ENCODE data around the gene IKBKE.

Gene IKBKE

DNA sequence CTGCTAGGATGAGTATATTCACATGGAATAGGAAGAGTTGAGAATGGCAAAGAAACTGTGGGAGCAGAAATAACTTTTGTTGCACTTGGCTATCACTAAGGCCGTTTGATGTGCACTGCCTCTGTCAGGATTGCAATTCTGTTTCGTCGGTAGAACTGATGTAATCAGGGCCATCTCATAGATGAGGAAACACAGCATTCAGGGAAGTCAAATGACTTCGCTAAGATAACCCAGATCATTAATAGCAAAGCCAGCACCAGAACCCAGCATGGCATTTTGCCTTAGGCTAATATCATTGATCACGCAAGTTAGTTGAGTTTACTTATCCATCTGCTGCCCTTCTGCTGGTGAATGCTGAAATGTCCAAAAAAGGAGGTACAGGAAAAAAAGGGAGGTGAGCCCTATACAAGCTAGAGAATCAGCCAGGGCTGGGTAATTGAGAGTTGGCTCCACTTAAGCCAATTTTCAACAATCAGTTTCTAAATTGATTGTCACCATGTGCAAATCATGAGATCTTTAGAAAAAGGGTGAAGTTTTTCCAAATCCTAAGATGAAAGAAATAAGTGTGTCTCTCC is 44.6 kb downstream of the IKBKE start:
- no peak for DNase-seq

DNA sequence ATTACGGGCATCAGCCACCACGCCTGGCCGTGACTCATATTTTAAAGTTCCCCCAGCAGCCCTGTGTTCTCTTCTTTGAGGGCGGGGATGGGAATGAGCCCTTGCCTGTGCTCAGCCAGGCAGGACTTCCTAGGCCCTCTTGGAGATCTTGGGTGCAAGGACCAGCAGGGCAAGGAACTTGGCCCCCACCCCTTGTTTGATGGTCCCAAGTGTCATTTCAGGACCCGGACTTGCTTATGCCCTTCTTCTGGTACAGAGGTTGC is 46.4 kb downstream of the IKBKE start:
- DNase-seq, result no peak

DNA sequence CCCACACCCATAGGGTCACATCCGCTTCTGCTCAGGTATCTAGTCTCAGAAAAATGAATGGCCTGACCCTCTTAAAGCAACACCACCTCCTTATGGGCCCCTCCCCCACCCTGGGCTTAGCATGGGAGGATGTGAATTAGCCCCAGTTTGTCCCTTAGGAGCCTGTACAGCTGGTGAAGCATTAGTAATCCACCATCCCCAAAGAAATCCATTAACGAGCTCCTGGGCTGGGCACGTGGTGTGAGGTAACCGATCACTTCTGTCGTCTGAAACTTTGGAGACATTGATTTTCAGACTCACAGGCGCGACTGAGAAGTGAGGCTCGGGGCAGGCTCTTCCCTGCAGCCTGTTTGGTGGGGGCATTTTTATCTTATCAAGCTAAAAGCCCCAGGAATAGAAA is 47.5 kb downstream of the IKBKE start:
- DNase-seq, result no peak

DNA sequence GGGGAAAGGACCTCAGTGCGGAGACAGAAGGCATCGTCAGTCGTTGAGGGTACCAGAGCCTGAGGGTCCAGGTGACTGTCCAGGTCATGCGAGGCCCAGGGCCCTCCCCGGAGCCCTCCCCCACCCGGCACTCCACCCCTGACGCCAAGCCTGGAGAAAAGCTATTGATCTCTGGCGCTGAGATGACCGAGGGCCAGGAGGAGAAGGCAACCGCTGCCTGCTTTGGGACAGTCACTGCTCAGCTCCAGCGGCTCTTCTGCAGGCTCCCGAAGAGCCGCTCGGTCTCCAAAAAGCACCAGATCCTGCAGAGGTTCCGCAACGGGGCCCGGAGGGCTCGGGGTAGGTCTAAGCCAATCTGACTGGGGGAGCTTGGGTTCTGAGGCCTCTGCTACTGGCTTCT is 47.9 kb downstream of the IKBKE start:
- no peak for DNase-seq

DNA sequence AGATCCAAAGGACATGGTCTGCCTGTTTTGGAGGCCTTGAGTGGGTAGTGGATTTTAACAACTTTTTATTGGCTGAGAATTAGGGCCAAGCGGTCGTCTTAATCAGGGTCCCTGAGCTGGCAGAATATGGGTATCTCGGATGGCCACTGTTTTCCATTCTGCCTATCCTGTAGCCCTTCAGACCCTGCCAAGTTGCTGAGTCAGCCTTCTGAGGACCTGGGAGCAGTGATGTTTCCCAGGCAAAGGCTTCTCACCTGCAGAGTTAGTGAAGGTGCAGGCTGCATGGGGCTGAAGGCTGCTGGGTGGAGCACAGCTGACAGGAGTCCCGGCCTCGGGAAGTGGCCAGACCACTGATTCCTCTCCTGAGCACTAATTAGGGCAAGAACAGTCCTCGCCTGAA is 48.5 kb downstream of the IKBKE start:
- no peak for DNase-seq

DNA sequence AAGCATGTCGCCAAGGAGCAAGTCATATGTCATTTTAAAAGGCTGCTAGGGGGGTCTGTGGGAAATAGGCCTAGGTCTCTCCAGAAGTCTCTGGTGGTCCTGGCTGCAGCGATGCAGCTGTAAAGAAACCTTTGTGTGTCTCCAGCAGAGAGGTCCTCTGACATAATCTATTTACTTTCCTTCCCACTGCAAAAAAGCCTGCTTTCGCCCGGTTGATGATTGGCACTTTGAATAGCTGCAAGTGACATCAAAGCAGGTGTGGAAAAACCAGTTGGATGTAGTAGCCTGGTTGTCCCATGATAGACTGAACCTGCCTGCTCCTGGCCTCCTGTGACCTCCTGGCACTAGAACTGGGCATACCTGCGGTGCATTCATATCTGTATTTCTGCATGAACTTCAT is 50.9 kb downstream of the IKBKE start:
- no peak for DNase-seq

DNA sequence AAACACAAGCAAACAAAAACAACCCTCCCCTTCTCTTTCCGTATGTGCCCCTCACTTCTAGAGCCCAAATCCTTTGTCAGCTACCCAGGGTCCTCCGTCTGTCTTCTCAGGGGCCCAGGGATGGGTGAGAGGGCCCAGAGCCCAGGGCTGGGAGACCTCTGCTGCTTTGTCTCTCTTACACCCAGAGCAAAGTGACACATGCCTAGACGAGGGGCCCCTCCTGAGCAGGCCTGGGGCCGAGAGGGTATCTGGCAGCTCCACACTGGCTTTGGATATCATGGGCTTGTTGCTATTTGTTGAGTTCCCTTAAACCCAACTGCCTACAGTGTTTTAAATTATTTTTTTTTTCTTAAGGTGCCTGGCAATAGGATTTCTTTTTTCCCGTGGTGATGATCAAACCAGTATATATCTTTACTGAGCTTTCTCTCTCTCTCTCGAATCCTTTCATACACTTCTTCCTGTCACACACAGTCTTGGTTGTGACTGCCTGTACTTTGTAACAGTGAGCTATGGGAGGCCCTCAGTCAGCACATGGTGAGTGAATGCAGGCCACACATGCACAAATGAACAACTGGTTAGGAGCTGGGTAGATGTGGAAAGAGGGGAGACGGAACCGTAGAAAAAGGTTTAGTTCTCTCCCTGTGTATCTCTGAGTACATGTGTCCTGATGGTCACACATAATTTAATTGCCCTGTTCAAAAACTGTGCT is 51.6 kb downstream of the IKBKE start:
- no peak for DNase-seq

DNA sequence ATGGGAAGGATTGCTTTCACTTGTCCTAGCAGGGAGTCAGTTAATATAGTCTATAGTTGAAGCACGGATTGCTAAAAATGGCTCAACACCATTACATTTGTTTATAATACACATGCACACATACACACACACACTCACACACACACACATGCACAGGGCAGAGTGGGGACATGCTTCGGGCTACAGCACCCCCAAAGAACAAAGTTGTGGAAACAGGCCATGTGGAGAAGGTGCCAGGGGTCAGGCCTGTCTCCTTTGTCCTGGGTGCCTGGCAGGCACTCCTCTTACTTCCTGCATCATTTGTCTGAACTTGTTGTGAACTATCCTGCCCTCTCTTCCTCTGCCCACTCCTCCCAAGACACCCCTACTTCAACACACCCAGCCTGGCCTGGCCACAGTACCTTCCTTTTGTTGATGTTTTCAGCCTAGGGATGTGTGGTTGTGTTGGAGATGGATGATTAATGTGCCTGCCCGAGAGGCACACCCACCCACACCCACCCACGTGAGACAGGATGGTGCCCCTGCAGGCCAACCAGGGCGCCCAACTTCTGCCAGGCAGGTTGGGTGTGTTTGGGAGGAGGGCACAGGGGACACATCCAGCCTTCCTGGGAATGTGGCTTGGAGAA is 54.6 kb downstream of the IKBKE start:
- DNase-seq, result no peak

DNA sequence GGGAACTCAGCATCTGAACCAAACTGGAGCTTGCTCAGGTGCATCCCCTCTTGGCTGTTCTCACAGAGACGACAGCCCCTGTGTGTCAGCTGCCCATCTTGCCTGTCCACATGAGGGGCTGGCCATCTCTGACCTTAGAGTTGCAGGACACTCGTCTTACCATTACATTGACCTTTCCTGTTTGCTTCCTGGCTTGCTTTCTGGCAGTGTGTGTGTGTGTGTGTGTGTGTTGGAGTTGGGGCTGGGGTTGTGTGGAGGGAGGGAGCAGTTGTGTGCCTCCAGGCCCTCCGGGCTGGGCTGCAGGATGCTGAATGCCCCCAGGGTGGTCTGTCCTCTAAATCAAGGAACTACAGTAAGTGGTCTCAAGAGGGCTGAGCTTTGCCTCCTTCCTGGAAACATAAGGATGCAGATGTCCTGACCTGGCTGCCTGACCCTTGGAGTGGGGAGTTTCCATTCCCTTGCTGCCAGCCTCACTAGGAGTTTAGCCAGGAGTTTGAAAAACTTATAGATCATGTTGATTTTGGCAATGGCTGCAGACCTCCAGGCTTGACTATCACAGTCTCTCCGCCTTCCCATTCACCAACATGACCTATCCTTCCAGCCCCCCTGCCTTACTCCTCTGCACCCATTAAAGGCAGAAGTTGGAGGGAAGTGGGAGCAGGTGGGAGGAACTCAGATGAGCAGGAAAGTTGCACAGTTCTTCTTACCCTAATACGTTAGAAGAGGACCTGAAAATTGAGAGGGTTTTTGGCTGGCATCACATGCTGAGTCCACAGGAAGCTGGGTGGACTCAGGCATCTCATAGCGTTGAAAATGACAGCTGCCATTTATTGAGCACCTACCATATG is 56.0 kb downstream of the IKBKE start:
- DNase-seq, result no peak

DNA sequence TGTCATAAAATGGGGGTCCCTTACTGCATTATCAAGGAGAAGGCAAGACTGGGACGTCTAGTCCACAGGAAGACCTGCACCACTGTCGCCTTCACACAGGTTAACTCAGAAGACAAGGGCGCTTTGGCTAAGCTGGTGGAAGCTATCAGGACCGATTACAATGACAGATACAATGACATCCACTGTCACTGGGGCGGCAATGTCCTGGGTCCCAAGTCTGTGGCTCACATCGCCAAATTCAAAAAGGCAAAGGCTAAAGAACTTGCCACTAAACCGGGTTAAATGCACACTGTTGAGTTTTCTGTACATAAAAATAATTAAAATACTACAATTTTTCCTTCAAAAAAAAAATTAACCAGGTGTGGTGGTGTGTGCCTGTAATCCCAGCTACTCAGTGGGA is 59.1 kb downstream of the IKBKE start:
- DNase-seq, result no peak

DNA sequence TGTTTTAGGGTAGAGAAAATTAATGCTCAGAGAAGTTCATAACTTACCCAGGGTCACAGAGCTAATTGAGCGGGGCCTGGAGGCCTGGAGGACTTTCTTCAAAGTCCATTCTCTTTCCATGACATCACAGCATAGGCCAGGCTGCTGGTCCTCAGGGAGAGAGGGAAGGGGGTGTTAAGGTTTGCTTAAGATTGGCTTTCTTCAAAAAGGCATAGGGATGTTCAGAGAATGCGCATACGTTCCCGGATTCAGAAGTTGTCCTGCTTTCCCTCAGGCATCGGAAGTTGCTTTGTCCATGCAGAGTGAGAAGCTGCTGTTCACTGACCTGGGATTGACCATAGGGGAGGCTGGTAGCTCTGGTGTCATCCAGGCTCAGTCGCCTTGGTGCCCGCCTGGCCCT is 62.1 kb downstream of the IKBKE start:
- no peak for DNase-seq

DNA sequence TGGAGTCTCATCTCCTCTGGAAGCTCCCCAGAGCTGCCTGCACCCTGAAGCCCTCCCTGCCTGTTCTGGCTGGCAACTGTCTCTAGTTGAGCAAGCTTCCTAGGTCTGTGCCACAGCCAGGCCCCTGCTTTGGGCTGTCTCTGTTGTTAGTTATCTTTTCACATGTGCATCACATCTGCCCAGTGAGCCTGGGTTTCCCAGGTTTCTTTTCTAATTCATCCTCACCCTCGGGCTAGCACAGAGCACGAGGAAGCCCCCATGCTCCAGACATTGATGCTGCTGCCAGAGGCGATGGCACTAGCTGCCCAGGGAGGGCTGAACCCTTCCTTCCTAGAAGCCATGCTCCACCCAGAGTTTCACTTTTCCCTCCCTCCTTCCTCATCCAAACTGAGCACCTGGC is 64.3 kb downstream of the IKBKE start:
- DNase-seq, result no peak

DNA sequence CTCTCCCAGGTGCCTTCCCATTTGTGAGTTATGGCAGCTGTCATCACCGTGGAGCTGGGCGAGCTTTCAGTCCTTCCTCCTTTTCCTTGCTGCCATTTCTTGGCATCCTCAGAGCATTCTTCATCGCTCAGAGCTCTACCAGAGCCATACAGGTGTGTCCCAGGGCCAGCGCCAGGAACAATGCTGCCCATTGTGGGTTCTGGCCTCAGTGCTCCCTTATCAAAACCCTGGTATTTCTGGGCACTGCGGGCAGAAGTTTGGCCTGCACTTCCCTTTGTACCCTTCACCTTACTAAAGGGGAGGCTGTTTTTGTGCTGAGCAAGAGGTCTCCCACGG is 65.5 kb downstream of the IKBKE start:
- no peak for DNase-seq

DNA sequence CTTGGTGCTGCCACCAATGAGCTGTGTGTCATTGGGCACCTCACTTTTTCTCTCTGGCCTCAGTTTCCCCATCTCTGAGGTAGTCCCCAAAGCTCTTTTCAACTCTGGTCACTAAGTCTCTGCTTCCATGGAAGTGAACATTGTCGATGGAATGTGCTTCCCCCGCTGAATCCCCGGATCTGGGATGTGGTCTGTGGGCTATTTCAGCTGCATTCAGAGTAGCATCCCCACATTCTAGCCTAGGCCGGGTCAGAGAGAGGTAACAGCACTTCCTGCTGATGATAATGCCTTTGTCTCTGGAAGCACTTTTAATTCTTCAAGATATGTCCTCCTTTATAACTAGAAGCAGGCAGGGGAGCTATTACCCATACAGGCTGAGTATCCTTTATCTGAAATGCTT is 66.9 kb downstream of the IKBKE start:
- no peak for DNase-seq

DNA sequence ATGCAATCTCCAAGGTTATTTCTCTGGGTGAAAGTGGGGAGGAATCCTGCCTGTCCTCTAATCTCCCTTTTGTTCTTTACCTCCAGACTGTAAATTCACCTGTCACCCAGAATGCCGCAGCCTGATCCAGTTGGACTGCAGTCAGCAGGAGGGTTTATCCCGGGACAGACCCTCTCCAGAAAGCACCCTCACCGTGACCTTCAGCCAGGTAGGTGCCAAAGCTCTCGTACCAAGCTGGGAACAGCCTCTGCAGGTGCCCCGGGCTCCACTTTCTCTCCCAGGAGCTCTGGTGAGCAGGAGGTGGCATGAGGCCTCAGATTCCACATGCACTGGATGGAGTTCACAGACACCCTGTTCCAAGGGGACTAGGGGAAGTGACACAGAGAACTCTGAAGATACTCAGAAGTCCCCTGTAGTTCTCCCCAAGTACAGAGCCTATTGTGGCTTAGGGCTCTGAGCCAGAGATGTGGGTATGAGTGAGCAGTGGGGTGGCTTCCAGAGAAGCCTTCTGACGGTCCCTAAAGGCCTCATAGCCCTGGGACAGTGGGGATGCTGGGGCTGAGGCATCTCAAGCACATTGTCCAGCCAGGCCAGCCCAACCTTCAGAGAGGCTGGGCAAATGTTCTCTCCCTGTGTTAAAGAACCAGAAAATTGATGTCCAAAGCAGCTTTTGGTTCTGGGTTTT is 68.0 kb downstream of the IKBKE start:
- DNase-seq, result no peak

DNA sequence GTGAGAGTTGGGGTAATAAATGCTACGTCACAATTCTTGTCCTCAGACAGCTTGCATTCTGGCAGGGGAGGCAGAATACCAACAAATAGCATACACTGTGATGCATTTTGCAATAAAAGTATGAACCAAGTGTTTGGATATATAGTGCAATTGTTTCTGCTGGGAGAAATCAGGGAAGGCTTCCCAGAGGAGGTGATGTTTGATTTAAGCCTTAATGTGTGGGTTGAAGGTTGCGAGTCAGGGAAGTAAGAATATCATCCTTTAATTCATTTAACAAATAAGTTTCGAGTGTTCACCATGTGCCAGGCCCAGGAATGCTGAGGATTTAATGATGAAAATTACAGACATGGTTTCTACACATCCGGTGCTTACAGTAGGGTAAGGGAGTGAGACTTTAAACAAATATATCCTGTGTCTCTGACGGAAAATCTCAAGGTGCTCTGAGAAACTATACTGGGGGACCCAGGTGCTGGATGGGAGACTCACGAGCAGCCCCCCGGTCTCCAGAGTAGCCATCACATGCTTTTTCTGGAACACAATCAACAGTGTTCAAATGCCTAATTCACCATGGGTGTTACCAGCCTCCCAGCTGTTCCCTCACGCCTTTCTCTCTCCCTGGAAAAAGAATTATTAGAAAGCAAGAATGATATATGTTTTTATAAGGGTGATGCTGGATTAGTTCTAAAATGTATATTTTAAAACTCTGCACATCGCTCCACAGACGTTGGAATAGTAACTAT is 68.8 kb downstream of the IKBKE start:
- DNase-seq, result no peak

DNA sequence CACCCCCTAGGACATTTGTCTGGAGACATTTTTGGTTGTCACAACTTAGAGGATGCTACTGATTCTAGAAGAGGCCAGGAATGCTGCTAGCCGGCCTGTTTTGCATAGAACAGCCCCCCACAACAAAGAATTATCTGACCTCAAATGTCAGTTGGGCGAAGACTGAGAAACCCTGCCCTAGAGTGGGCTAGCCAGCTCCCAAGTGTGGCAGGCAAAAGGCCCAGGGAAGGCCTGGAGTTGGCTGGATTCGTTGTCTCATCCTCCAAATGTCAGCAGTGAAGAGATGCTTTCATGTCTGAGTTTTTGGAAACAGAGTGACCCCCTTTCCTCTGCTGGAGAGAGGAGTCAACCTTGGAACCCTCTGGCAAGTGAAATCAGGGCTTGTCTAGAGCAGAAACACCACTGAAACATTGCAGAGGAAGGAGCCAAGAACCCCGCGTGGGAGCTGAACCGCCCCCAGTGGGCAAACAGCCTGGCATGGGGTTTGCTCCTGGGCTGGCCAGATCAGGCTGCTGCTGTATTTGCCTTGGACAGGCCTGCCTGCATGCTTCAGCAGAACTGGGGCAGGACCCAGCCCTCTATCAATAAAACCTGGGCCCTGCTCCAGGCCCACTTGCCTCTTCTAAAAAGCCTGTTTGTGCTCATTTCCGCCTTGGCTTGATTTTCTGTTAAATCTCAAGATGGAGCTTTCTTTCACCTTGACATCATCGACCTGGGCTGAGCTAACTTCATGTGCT is 69.9 kb downstream of the IKBKE start:
- DNase-seq, result no peak

DNA sequence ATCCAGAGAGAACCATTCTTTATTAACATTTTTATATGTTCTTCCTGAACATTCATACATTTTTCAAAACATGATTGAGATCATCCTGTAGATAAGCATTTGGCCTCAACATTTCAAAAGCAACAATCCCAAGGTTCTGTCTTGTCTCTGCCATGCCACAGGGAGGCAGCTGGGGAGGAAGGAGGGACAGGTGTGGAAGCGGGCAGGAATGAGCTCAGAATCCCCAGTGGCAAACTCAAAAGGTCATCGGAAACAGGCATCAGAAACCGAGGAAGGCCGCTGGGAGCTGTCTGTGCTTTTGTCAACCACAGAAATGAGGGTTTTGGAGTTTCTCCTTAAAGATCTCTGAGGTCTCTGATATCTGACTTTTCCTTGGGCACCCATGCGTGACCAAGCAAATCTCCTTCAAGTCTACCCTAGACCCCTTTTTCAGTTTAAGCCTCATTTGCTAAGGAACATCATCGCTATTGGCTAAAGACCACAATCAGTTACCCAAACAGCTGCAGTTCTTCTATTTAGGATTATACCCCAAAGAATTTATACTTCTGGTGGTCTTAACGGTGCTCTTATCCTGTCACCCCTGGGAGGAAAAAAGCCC is 71.1 kb downstream of the IKBKE start:
- DNase-seq, result no peak

DNA sequence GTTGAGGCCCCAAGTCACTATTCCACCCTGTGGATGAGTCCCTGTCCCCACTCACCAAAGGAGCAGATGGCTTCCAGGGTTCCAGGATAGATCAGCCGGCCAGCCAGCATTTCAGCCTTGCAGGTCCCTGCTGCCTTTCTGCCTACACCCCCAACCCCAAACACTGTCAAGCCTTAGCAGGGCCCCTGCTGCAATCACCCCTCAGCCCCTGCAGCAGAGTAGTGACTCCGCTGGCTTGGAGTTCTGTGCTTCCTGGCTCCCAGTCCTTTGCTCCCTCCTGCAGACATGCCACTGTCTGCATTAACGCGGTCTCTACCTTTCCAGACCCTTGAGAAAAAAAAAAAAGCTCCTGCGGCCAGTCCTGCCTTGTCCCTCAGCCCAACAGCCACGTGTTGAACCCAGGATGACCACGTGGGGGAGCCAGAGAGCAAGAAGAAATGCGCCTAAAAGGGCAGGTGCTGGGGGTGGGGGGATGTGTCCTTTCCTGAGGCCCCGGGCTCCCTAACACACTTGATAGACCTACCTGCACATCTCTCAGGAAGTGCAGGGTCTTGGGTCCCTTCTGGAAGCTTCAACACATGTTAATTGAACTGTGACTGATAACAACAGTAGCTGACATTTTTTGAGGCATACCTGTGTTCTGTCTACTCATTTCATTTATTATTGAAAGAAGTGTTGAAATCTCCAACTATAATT is 74.4 kb downstream of the IKBKE start:
- DNase-seq, result peak; percentile 62

DNA sequence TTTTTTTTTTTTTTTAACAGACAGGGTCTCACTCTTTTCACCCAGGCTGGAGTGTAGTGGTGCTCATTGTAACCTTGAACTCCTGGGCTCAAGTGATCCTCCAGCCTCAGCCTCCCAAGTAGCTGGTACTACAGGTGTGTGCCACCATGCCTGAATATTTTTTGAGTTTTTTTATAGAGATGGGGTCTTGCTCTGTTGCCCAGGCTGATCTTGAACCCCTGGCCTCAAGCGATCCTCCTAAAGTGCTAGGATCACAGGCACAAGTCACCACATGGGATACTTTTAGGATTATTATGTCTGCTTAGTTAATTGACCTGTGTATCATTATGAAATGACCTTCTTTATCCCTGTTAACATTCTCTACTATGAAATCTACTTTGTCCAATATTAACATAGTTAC is 75.1 kb downstream of the IKBKE start:
- no peak for DNase-seq
